ENCODE data around the gene KCNIP4.
"Not testable (repeated sequence)": the region's sequence is repeated elsewhere in the genome, so short reads cannot be mapped to it uniquely, and the experiment has no call there.

Gene KCNIP4

GRCh38 chr4:20844311-20844710, 1104.3 kb downstream of the KCNIP4 start:
- no peak for DNase-seq (ENCODE audit: low read depth)

- no peak for DNase-seq (ENCODE audit: low read depth)
Observed at GRCh38 chr4:20840648-20841190, 1107.9 kb downstream of the KCNIP4 start.

GRCh38 chr4:20839957-20840356, 1108.6 kb downstream of the KCNIP4 start:
- DNase-seq (ENCODE audit: low read depth): peak; percentile 48

GRCh38 chr4:20838476-20838875, 1110.1 kb downstream of the KCNIP4 start:
- no peak for DNase-seq (ENCODE audit: low read depth)

GRCh38 chr4:20832826-20833225, 1115.7 kb downstream of the KCNIP4 start:
- no peak for DNase-seq (ENCODE audit: low read depth)

- no peak for DNase-seq (ENCODE audit: low read depth)
Observed at GRCh38 chr4:20831746-20832145, 1116.8 kb downstream of the KCNIP4 start.

GRCh38 chr4:20829617-20830357, 1118.8 kb downstream of the KCNIP4 start:
- DNase-seq (ENCODE audit: low read depth): no peak

- no peak for DNase-seq (ENCODE audit: low read depth)
Observed at GRCh38 chr4:20825505-20825904, 1123.1 kb downstream of the KCNIP4 start.

GRCh38 chr4:20816287-20816686, 1132.3 kb downstream of the KCNIP4 start:
- DNase-seq (ENCODE audit: low read depth): no peak

GRCh38 chr4:20813700-20814099, 1134.9 kb downstream of the KCNIP4 start:
- DNase-seq (ENCODE audit: low read depth): no peak

- no peak for DNase-seq (ENCODE audit: low read depth)
Observed at GRCh38 chr4:20809812-20810211, 1138.8 kb downstream of the KCNIP4 start.

- no peak for DNase-seq (ENCODE audit: low read depth)
Observed at GRCh38 chr4:20805716-20806115, 1142.9 kb downstream of the KCNIP4 start.

GRCh38 chr4:20787940-20788665, 1160.5 kb downstream of the KCNIP4 start:
- DNase-seq (ENCODE audit: low read depth): no peak

- DNase-seq (ENCODE audit: low read depth): not testable (repeated sequence)
Observed at GRCh38 chr4:20783134-20783533, 1165.4 kb downstream of the KCNIP4 start.

- DNase-seq (ENCODE audit: low read depth): no peak
Observed at GRCh38 chr4:20778896-20779295, 1169.7 kb downstream of the KCNIP4 start.

- DNase-seq (ENCODE audit: low read depth): peak; percentile 52
Observed at GRCh38 chr4:20773144-20773997, 1175.2 kb downstream of the KCNIP4 start.

GRCh38 chr4:20764366-20764992, 1184.1 kb downstream of the KCNIP4 start:
- no peak for DNase-seq (ENCODE audit: low read depth)

GRCh38 chr4:20761826-20762225, 1186.7 kb downstream of the KCNIP4 start:
- no peak for DNase-seq (ENCODE audit: low read depth)

- no peak for DNase-seq (ENCODE audit: low read depth)
Observed at GRCh38 chr4:20761382-20761781, 1187.2 kb downstream of the KCNIP4 start.

GRCh38 chr4:20760053-20760452, 1188.5 kb downstream of the KCNIP4 start:
- no peak for DNase-seq (ENCODE audit: low read depth)

- DNase-seq (ENCODE audit: low read depth): no peak
Observed at GRCh38 chr4:20754036-20754435, 1194.5 kb downstream of the KCNIP4 start.

GRCh38 chr4:20752641-20753040, 1195.9 kb downstream of the KCNIP4 start:
- DNase-seq (ENCODE audit: low read depth): no peak
